ENCODE results near the gene INCENP.
"Not testable (repeated sequence)": the region's sequence is repeated elsewhere in the genome, so short reads cannot be mapped to it uniquely, and the experiment has no call there.

INCENP gene

GRCh38 chr11:62186195-62186594 lies 62.4 kb downstream of the INCENP start:
- H4K20me1 ChIP-seq (ENCODE audit: low read depth, low read length): no peaks in the 10 kb centered on the region
- H3K27me3 ChIP-seq (ENCODE audit: low read length): no peaks in the 10 kb centered on the region
- TF ChIP-seq CTCF (IDR thresholded peaks at IDR 0.05; ENCODE audit: insufficient read depth, low read length, poor library complexity, severe bottlenecking): no peak
- TF ChIP-seq EZH2phosphoT487 (conservative IDR thresholded peaks at IDR 0.05; ENCODE audit: low read length): no peak
- H3K9me3 ChIP-seq (ENCODE audit: insufficient read depth, low read length): no peaks in the 10 kb centered on the region
- H3K9me2 ChIP-seq (replicated peaks; ENCODE audit: insufficient read depth, low read length): no peaks in the 10 kb centered on the region
- no peaks in the 10 kb centered on the region for H3K36me3 ChIP-seq (ENCODE audit: low read length)
- no peaks in the 10 kb centered on the region for H3K79me2 ChIP-seq (ENCODE audit: insufficient read depth, low read length)
- H3K9ac ChIP-seq (ENCODE audit: low read length): no peak overlapping the region
- H2AFZ ChIP-seq (ENCODE audit: low read depth, low read length, severe bottlenecking): no peak overlapping the region
- H3K4me3 ChIP-seq (ENCODE audit: insufficient read depth, low read length, poor library complexity, severe bottlenecking): no peak overlapping the region
- H3F3A ChIP-seq (ENCODE audit: insufficient read depth): no peaks in the 10 kb centered on the region
- H3K27ac ChIP-seq (ENCODE audit: low read depth, low read length): no peak overlapping the region
- no peak overlapping the region for H3K4me2 ChIP-seq (ENCODE audit: low read depth, low read length, poor library complexity, severe bottlenecking)

GRCh38 chr11:62190011-62190410 lies 66.2 kb downstream of the INCENP start, which contains the start of gene SCGB1D1:
TSS of gene SCGB1D1 (plus strand) at chr11:62190216. CDS start at chr11:62190285, 69 bp downstream.
- H3K9ac ChIP-seq (ENCODE audit: low read length): no peak within 1 kb of the TSS
- no peaks in the 10 kb centered on the region for H3K9me3 ChIP-seq (ENCODE audit: insufficient read depth, low read length)
- no peak within 1 kb of the TSS for H2AFZ ChIP-seq (ENCODE audit: low read depth, low read length, severe bottlenecking)
- no peak for TF ChIP-seq CTCF (IDR thresholded peaks at IDR 0.05; ENCODE audit: insufficient read depth, low read length, poor library complexity, severe bottlenecking)
- no peak within 1 kb of the TSS for H3K4me2 ChIP-seq (ENCODE audit: low read depth, low read length, poor library complexity, severe bottlenecking)
- no peaks in the 10 kb centered on the region for H4K20me1 ChIP-seq (ENCODE audit: low read depth, low read length)
- no peaks in the 10 kb centered on the region for H3K36me3 ChIP-seq (ENCODE audit: low read length)
- H3K4me3 ChIP-seq (ENCODE audit: insufficient read depth, low read length, poor library complexity, severe bottlenecking): no peak within 1 kb of the TSS
- no peak within 1 kb of the TSS for H3K27ac ChIP-seq (ENCODE audit: low read depth, low read length)
- no peaks in the 10 kb centered on the region for H3F3A ChIP-seq (ENCODE audit: insufficient read depth)
- no peaks in the 10 kb centered on the region for H3K27me3 ChIP-seq (ENCODE audit: low read length)
- no peaks in the 10 kb centered on the region for H3K79me2 ChIP-seq (ENCODE audit: insufficient read depth, low read length)
- no peaks in the 10 kb centered on the region for H3K9me2 ChIP-seq (replicated peaks; ENCODE audit: insufficient read depth, low read length)

- no peaks in the 10 kb centered on the region for H3K9me2 ChIP-seq (replicated peaks; ENCODE audit: insufficient read depth, low read length)
- no peak overlapping the region for H3K4me3 ChIP-seq (ENCODE audit: insufficient read depth, low read length, poor library complexity, severe bottlenecking)
- TF ChIP-seq EZH2phosphoT487 (conservative IDR thresholded peaks at IDR 0.05; ENCODE audit: low read length) (no peak), CTCF (IDR thresholded peaks at IDR 0.05; ENCODE audit: insufficient read depth, low read length, poor library complexity, severe bottlenecking) (no peak)
- no peak overlapping the region for H3K4me2 ChIP-seq (ENCODE audit: low read depth, low read length, poor library complexity, severe bottlenecking)
- no peak overlapping the region for H3K9ac ChIP-seq (ENCODE audit: low read length)
- no peaks in the 10 kb centered on the region for H3K36me3 ChIP-seq (ENCODE audit: low read length)
- no peaks in the 10 kb centered on the region for H3K27me3 ChIP-seq (ENCODE audit: low read length)
- H2AFZ ChIP-seq (ENCODE audit: low read depth, low read length, severe bottlenecking): no peak overlapping the region
- no peaks in the 10 kb centered on the region for H4K20me1 ChIP-seq (ENCODE audit: low read depth, low read length)
- H3F3A ChIP-seq (ENCODE audit: insufficient read depth): no peaks in the 10 kb centered on the region
- no peaks in the 10 kb centered on the region for H3K9me3 ChIP-seq (ENCODE audit: insufficient read depth, low read length)
- H3K27ac ChIP-seq (ENCODE audit: low read depth, low read length): no peak overlapping the region
- H3K79me2 ChIP-seq (ENCODE audit: insufficient read depth, low read length): no peaks in the 10 kb centered on the region
These were observed 70.1 kb downstream of the INCENP start for GRCh38 chr11:62193952-62194351.

- H3K4me3 ChIP-seq (ENCODE audit: insufficient read depth, low read length, poor library complexity, severe bottlenecking); H3K9me2 ChIP-seq (replicated peaks; ENCODE audit: insufficient read depth, low read length); H3F3A ChIP-seq (ENCODE audit: insufficient read depth); H3K36me3 ChIP-seq (ENCODE audit: low read length); H2AFZ ChIP-seq (ENCODE audit: low read depth, low read length, severe bottlenecking); H3K79me2 ChIP-seq (ENCODE audit: insufficient read depth, low read length); H3K9ac ChIP-seq (ENCODE audit: low read length); H3K27me3 ChIP-seq (ENCODE audit: low read length); H3K9me3 ChIP-seq (ENCODE audit: insufficient read depth, low read length); H4K20me1 ChIP-seq (ENCODE audit: low read depth, low read length); H3K27ac ChIP-seq (ENCODE audit: low read depth, low read length); H3K4me2 ChIP-seq (ENCODE audit: low read depth, low read length, poor library complexity, severe bottlenecking): not testable (repeated sequence)
These were observed 71.2 kb downstream of the INCENP start for GRCh38 chr11:62195010-62195409.
